NK-92 (cell line): Measurements from ENCODE around the gene SKIL.

ENCODE experiments used
- DNase-seq: peaks from one replicate; lab custom pipeline; 2025; ENCODE audit not compliant: unreplicated experiment; lab: John Stamatoyannopoulos, UW

The SKIL gene

DNA sequence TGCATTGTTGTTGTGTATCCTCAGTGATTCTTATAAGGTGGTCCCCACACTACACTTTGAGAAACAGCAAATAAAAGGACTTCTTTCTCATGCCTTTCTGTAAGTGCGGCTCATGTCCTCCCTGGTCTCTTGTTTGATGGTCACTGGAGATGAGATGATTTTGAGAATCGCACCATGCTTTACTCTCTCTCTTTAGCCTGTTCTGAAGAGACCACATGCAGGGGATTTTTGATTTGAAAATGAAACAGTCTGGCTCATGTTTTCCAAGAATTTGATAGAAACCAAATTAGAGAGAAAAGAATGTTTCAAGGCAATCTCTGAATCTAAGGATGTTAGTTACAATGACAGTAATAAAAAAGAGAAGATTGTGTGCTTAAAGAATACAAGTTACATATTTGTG is 79.2 kb downstream of the SKIL start:
- DNase-seq = no peak

DNA sequence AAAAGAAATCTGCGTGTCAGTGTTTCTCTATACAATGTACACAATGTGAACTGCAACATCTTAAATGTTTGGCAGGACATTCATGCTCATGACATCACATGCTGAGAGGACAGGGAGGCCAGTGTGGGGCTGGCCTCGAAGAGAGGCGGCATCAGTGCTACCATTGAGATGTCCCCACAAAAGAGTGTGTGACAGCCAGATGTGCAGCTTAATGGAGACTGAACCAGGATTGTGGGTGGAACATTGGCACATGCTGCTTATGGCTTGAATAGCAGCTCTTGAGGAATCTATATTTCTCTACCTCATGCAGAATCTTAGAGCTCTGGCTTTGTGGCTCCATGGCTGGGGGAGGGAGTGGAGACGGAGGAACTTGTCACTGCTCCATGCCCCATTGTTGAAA is 79.7 kb downstream of the SKIL start:
- DNase-seq = no peak

DNA sequence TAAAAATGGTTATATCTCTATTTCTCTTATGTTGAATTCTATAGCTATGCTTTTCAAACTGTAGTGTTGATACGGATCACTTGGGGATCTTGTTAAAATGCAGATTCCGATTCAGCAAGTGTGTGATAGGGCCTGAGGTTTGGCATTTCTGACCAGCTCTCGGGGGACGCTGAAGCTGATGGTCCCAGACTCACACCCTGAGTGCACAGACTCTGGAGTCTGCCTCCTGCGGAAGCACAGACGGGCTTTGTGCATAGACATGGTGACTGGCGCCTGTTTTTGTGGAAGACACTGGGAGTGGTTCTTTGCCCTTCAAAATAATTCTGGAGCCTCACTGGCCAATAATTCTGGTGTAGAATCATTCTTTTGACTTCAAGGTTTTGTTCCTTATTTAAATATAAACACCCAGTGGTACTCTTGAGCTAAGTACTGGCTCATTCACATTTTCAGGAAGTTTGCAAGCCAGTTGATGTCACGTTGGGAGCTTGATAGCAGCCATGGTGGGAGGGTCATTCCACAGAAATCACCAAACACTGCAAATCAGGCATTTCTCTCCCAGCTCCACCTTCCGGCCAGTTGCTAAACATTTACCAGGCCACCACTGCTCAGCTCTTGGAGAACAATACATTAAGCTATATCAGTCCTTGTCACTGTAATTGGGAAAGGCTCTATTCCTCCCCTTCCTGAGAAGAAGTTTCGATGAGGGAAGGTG is 80.3 kb downstream of the SKIL start:
- no peak for DNase-seq

DNA sequence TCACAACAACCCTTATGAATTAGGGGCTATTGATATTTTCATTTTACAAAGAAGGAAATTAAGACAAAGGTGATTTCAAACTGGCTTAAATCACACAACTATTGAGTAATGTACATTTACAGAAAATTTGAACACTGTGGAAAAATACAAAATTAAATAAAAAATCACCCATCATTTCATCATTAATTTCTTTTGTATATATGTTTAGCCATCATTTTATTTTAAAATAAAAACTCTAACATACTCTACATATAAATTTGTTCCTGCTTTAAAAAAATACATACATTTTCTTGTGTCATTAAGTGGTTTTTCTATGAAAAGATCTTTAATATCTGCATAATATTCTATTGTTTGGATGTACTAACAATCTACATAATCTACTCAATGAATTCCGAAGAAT is 81.3 kb downstream of the SKIL start:
- DNase-seq = no peak

DNA sequence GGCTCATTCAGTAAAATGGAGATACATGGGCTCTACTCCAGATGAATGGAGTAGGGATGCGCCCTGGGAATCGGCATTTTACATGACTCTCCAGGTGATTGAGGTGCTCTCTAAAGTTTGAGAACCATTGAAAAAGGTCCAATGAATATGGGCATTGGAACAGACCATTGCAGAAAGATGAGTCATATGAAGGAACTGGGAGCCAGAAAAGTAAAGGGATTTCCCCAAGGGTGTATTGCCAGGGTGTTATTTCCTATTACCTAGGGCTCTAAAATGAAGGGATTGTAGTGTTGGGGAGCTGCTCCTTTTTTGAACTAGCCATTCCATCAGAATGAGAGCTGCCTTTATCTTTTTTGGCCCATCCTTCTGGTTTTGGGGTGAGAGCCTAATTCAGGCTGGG is 82.8 kb downstream of the SKIL start:
- DNase-seq = no peak

DNA sequence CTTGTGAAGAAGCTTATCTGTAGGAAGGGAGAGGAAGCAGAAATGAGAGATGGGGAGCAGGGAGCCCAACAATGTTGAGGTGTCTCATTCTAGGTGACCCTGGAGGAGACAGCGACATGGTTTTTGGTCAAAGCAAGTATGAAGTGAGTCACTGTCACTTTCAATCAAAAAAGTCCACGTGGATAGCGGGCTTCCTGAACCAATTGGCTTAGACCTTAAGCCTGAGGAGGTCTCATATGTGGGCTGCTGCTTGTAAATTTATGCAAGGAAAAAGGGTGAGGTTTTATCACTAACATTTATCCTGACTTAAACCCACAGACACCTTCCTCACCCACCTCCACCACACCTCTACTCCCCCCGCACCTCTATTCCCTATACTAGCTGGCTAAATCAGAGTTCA is 83.9 kb downstream of the SKIL start:
- DNase-seq = no peak

DNA sequence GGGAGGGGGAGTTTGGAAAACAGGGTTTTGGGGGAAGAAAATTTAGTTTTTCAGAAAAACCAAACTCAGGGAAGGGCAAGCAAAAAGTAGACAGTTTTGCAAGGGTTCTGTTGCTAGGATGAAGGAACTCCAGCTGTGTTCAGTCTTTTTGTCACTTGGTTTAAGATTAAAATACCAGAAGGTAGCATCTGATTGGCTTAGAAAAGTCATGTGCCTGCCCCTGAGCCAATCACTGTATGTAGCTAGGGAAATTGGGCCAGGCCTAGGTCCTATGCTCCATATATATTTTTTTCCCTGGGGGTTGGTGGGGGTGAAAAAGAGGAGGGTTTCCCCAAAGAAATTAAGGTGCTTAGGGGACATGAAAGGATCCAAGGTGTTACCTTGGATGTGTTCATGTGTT is 85.4 kb downstream of the SKIL start:
- DNase-seq = no peak

DNA sequence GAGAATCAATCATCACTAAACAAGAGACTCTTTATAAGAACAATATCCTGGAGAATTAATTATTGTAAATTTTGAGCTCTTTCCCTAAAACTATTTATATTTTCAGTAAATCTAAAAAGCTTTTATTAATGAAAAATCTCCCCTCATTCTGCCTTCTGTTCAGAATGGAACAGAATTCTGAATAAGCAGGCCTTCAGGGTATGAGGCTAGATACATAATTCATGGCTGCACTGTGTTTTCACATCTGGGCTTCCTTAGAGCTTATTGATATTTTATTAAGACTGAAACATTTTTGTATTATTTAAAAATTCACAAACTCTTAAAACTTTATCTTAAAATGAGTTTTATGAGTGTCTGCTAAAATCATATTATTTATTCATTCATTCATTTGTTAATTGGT is 85.9 kb downstream of the SKIL start:
- DNase-seq = no peak
